ENCODE measurements around the gene MINK1.

MINK1 gene

DNA sequence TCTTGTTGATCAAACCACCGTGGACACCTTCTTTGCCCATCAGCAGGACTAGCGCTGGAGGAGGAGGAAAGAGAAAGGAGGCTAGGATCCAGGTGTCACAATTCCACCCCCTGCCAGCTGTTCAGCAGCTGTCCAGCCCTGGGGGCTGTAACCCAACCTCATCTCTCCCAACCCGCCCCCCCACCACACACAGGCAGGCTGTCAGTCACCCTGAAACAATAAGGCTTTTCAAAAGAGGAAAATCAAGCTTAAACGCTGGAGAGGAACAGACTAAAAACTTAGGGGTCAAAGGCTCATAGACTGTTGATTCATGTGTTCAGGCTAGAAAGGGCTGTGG lies 112.8 kb downstream of the MINK1 start:
- DNase-seq, result no peak
- H3K9me3 Mint-ChIP-seq, result no peaks in the 10 kb centered on the region
- TF ChIP-seq, protein P1, sequence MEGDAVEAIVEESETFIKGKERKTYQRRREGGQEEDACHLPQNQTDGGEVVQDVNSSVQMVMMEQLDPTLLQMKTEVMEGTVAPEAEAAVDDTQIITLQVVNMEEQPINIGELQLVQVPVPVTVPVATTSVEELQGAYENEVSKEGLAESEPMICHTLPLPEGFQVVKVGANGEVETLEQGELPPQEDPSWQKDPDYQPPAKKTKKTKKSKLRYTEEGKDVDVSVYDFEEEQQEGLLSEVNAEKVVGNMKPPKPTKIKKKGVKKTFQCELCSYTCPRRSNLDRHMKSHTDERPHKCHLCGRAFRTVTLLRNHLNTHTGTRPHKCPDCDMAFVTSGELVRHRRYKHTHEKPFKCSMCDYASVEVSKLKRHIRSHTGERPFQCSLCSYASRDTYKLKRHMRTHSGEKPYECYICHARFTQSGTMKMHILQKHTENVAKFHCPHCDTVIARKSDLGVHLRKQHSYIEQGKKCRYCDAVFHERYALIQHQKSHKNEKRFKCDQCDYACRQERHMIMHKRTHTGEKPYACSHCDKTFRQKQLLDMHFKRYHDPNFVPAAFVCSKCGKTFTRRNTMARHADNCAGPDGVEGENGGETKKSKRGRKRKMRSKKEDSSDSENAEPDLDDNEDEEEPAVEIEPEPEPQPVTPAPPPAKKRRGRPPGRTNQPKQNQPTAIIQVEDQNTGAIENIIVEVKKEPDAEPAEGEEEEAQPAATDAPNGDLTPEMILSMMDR (IDR thresholded peaks at IDR 0.05), result no peak
- peaks cover 47% of the 10 kb centered on the region for H3K4me1 Mint-ChIP-seq
- peak overlapping the region; percentile 98 for H3K27ac Mint-ChIP-seq
- H3K36me3 Mint-ChIP-seq (ENCODE audit: low read depth), result peaks cover 36% of the 10 kb centered on the region
- peak overlapping the region; percentile 99 for H3K4me3 Mint-ChIP-seq
- no peaks in the 10 kb centered on the region for H3K27me3 Mint-ChIP-seq (ENCODE audit: low read depth, poor library complexity)

DNA sequence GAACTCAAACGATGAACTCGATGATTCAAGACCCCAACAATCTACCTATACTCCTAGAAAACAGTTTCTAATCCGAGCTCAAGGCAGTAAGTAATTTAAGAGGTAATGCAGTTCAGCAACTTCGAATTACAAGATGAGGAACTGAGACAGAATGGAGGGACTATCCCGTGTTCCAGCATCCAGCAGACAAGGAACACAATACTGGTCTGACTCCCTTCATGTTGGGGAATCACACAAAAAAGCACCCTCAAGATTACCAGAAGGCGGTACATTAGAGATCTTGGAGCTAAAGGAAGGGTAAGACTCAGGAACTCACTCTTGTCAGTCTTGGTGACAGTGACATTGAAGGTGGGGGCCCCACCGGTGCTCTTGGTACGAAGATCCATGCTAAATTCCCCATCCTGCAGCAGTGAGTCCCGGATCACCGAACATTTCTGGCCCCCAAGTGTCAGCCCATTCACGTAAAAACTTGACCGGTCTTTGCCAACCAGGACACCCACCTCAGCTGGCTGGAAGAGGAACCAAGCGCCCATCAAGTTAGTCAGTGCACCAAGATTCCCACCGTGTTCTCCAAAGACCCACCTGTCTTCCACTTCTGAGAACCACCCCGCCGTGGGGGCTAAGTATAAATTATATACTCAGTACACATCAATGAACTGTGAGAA lies 113.3 kb downstream of the MINK1 start:
- Mint-ChIP-seq H3K27me3 (ENCODE audit: low read depth, poor library complexity) (no peaks in the 10 kb centered on the region), H3K4me1 (peaks cover 47% of the 10 kb centered on the region), H3K27ac (peak overlapping the region; percentile 93), H3K9me3 (no peaks in the 10 kb centered on the region), H3K36me3 (ENCODE audit: low read depth) (peaks cover 33% of the 10 kb centered on the region), H3K4me3 (peak overlapping the region; percentile 99)
- no peak for DNase-seq
- TF ChIP-seq, protein P1 (IDR thresholded peaks at IDR 0.05), result no peak

DNA sequence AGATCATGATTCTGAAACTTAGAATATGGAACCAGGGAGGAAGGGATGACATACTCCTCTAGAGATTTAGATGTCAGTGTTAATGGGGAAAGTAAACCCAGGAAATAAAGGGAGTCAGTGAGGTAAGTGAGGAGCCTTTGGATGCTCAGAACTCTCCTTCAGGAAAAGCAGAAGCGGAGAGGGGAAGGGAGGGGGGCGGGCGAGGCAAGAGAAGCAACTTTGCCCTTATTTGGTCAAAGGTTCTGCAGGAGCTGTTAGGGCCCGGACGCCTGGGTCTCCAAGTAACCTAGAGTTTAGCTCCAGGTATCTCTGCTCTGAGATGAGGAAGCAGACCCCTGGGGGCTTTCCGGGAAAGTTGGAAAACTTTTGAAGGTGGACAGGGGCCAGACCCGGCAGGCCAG lies 113.9 kb downstream of the MINK1 start:
- H3K4me3 Mint-ChIP-seq, result peak overlapping the region; percentile 99
- H3K9me3 Mint-ChIP-seq, result no peaks in the 10 kb centered on the region
- TF ChIP-seq, protein P1 (IDR thresholded peaks at IDR 0.05), result no peak
- H3K27ac Mint-ChIP-seq, result peak overlapping the region; percentile 93
- H3K36me3 Mint-ChIP-seq (ENCODE audit: low read depth), result peaks cover 27% of the 10 kb centered on the region
- peaks cover 47% of the 10 kb centered on the region for H3K4me1 Mint-ChIP-seq
- peaks cover 2% of the 10 kb centered on the region for H3K27me3 Mint-ChIP-seq (ENCODE audit: low read depth, poor library complexity)
- DNase-seq, result no peak
